T-cell (primary cell): ENCODE data around the gene CEP295NL. TPM values are rescaled to one million over a fixed set of nuclear protein-coding genes. Genes with fewer than 3 reads are reported as not detected.
A peak's percentile ranks its signal among the peaks of the same experiment; 100 is the strongest.

Experiments
- ATAC-seq, 4 experiments: fragments of 200-7000 bp in 3 of 4; fragments of 150-1000 bp in 1 of 4; cut with Tn5 transposase; replicated peaks in 1 of 4; 1 replicate in 3 of 4; 2 replicates in 1 of 4; pipeline ENCODE4 v1.10.0; 2021; ENCODE audit warnings: moderate library complexity in 3 of 4, mild to moderate bottlenecking in 2 of 4, moderate number of reproducible peaks in 1 of 4
- CTCF ChIA-PET, 2 donors: fragments of 300-600 bp; sonication (Branson Sonifier 250); formaldehyde crosslinking; loops; one replicate each; lab custom pipeline; 2022; ENCODE audit warnings: antibody characterized with exemption in 2 of 2; lab: Charles Lee
- POLR2A ChIA-PET, 2 donors: fragments of 300-600 bp; sonication (Branson Sonifier 250); formaldehyde crosslinking; loops; one replicate each; lab custom pipeline; 2022; ENCODE audit warnings: antibody characterized with exemption in 2 of 2; lab: Charles Lee
- DNase-seq, 35 experiments: peaks; one replicate each; pipeline versions ENCODE4 v3.0.0 to v3.0.0-alpha.2; 2013 to 2023
- H3K27ac ChIP-seq: one replicate; pipeline ENCODE4 v1.5.1; 2013; ENCODE audit warnings: low read length
- H3K27me3 ChIP-seq, 2 experiments: replicated peaks in 1 of 2; 1 replicate in 1 of 2; 2 replicates in 1 of 2; pipeline versions ENCODE4 v1.6.1 to v1.7.0; 2013; ENCODE audit warnings: low read length in 1 of 2, mixed read lengths in 1 of 2; ENCODE audit not compliant: control insufficient read depth in 2 of 2, insufficient read depth in 2 of 2; ENCODE audit errors: extremely low read depth in 1 of 2
- H3K36me3 ChIP-seq, 2 donors: 1 replicate in 1 of 2; 2 replicates in 1 of 2; pipeline versions ENCODE4 v1.6.1 to v1.7.0; 2013; ENCODE audit warnings: low read length in 1 of 2; ENCODE audit not compliant: control insufficient read depth in 2 of 2, insufficient read depth in 1 of 2; ENCODE audit errors: extremely low read depth in 1 of 2
- H3K4me1 ChIP-seq, 2 experiments: 1 replicate in 1 of 2; 2 replicates in 1 of 2; pipeline versions ENCODE4 v1.6.1 to v1.7.0; 2013; ENCODE audit warnings: low read length in 2 of 2, mixed read lengths in 1 of 2; ENCODE audit not compliant: insufficient read depth in 2 of 2, control insufficient read depth in 1 of 2; ENCODE audit errors: extremely low read depth in 1 of 2
- H3K4me3 ChIP-seq, 2 donors: 1 replicate in 1 of 2; 2 replicates in 1 of 2; pipeline versions ENCODE4 v1.5.1 to v1.7.0; 2013; ENCODE audit warnings: mild to moderate bottlenecking in 2 of 2, low read length in 1 of 2, moderate library complexity in 1 of 2; ENCODE audit not compliant: control insufficient read depth in 1 of 2; ENCODE audit errors: extremely low read depth in 1 of 2
- H3K9me3 ChIP-seq: 2 replicates; pipeline ENCODE4 v1.7.0; 2013
- H3K27ac Mint-ChIP-seq, 2 donors: one replicate each; pipeline ENCODE4 v1.8.0; 2020 to 2021; ENCODE audit warnings: mild to moderate bottlenecking in 2 of 2, mixed read lengths in 2 of 2
- H3K27me3 Mint-ChIP-seq, 2 donors: one replicate each; pipeline ENCODE4 v1.8.0; 2021 to 2022; ENCODE audit warnings: mixed read lengths in 2 of 2
- H3K36me3 Mint-ChIP-seq: one replicate; pipeline ENCODE4 v1.8.0; 2021; ENCODE audit warnings: mixed read lengths
- H3K4me1 Mint-ChIP-seq, 3 donors: one replicate each; pipeline ENCODE4 v1.8.0; 2020 to 2022; ENCODE audit warnings: mixed read lengths in 3 of 3, mild to moderate bottlenecking in 1 of 3
- H3K4me3 Mint-ChIP-seq, 3 donors: one replicate each; pipeline ENCODE4 v1.8.0; 2020 to 2022; ENCODE audit warnings: mild to moderate bottlenecking in 3 of 3, mixed read lengths in 3 of 3, moderate library complexity in 3 of 3
- H3K9me3 Mint-ChIP-seq, 3 donors: one replicate each; pipeline ENCODE4 v1.8.0; 2020 to 2022; ENCODE audit warnings: mixed read lengths in 3 of 3
- WGBS: methylation state at CpG from one replicate; pipeline ENCODE4 v1.1.5; 2013; ENCODE audit warnings: missing lambda C conversion rate; ENCODE audit not compliant: insufficient coverage; 5-methylcytosine and 5-hydroxymethylcytosine counted together
- total RNA-seq, 35 experiments: library from RNA in 6 of 35; stranded (reverse) in 6 of 35; fragments of 120-200 nt in 1 of 35; gene quantifications; one replicate each; pipeline versions ENCODE4 v1.2.1 to v1.2.4 and lab custom pipeline; 2013 to 2026

The CEP295NL gene
- total RNA-seq, 5 donors from 2014 or later (not counting 1 experiment from before 2014, with no cell fraction given): 0.28 to 3.1 (median 0.41) TPM

DNA sequence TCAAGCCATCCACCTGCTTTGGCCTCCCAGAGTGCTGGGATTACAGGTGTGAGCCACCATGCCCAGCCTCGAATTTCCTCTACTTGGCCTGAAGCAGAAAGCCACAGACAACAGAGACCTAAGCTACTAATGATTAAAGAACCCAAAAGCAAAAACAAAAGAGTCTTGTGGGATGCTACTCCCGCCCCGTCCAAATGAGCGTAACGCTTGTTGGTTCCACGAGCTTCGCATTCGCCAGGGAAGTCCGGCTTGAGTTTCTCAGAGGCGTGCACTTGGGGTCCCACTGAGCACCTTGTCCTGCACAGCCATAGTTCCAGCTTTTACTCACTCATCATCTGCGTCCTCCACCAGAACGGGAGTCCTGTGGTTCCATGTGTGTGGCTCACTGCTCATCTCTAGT is 16.0 kb downstream of the CEP295NL start:
- Histone ChIP-seq H3K4me1 (peaks cover 3 to 56% of the 10 kb centered on the region in 2 experiments), H3K27ac (no peak overlapping the region), H3K36me3 (no peaks in the 10 kb centered on the region), H3K4me3 (no peak overlapping the region), H3K27me3 (peaks cover 0 to 43% of the 10 kb centered on the region in 2 experiments), H3K9me3 (no peaks in the 10 kb centered on the region)
- no peak for DNase-seq
- Mint-ChIP-seq H3K27me3 (peaks cover 0 to 4% of the 10 kb centered on the region in 2 donors), H3K27ac (no peak overlapping the region), H3K9me3 (no peaks in the 10 kb centered on the region), H3K4me1 (peaks cover 35 to 42% (median 39%) of the 10 kb centered on the region in 3 donors), H3K36me3 (no peaks in the 10 kb centered on the region), H3K4me3 (no peak overlapping the region)
- POLR2A ChIA-PET: no interaction called here
- WGBS: 92% methylated on average over 9 of the region's 12 CpGs
- CTCF ChIA-PET: no interaction called here
- no peak for ATAC-seq

DNA sequence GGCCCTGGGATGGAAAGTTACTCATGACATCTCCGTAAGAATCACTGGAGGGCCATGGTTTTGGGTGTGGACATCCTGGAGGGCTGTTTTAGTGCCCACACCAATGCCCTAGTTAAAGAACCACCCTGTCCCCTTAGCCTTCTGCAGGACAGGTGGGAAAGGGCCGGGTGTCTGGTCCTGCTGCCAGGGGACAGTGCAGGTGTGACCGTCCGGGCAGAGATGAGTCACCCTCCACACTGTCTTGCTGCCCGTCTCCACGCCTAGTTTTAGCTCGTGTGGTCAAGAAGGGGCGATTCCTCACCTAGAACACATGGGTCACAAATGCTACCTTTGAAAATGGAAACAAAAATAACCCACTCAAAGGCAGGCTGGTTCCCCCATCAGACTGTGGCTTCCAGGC is 17.0 kb downstream of the CEP295NL start:
- no peak overlapping the region for H3K4me3 Mint-ChIP-seq
- CTCF ChIA-PET: no interaction called here

DNA sequence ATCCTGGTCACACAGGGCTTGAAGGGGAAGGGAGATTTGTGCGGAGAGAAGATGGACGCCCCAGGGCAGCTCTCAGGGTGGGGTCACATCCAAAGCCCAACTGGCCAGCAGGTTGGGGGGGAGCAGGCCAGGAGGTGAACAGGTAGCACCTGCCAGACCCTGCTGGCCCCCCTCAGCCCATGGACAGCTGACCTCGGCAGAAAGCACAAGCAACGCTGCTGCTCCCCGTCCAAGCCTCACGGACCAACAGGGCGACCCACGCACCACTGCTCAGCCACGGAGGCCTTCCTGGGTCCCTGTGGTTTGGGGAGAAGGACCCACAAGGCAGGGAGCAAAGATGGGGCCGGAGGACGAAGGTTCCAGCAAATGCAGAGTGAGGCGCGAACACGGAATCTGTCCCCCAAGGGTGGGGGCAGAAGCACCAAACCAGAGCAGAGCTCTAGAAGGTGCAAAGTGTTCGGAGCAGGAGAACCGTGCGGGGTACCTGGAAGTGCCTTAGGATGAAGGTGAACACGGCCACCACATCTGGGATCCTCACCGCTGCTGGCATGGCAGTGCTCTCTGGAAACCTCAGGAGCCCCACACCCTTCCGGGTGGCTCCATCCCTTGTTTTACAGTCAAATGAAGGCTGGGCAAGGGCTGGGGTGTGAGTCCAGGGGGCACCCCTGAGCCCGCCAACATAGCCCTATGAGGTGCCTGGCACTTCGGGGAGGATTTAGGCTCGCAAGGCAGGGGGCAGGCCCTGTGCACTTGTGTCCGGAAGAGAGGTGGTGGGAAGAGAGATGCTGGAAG is 17.9 kb downstream of the CEP295NL start:
- DNase-seq (no peak), ATAC-seq (no peak)
- Mint-ChIP-seq H3K4me3 (no peak overlapping the region), H3K27ac (no peak overlapping the region), H3K4me1 (peaks cover 19 to 26% (median 23%) of the 10 kb centered on the region in 3 donors), H3K27me3 (peaks cover 0 to 4% of the 10 kb centered on the region in 2 donors), H3K36me3 (no peaks in the 10 kb centered on the region), H3K9me3 (no peaks in the 10 kb centered on the region)
- no peaks in the 10 kb centered on the region for H3K36me3 ChIP-seq
- H3K27ac ChIP-seq: no peak overlapping the region
- peaks cover 0 to 44% of the 10 kb centered on the region in 2 experiments for H3K27me3 ChIP-seq
- POLR2A ChIA-PET: interaction anchor here in 1 of 2 donors (0.6 kb wide), 1 partner anchor 12 kb away, joined by 3 read pairs; no protein-coding TSS in a partner anchor
- CTCF ChIA-PET: no interaction called here
- 89% methylated on average over 23 of the region's 24 CpGs for WGBS
- H3K9me3 ChIP-seq: no peaks in the 10 kb centered on the region
- H3K4me1 ChIP-seq: peaks cover 2 to 40% of the 10 kb centered on the region in 2 experiments
- H3K4me3 ChIP-seq: no peak overlapping the region

More for the DNA sequence above, 17.0 kb downstream of the CEP295NL start:
- Mint-ChIP-seq H3K4me1 (peaks cover 25 to 32% (median 30%) of the 10 kb centered on the region in 3 donors), H3K27ac (no peak overlapping the region), H3K36me3 (no peaks in the 10 kb centered on the region), H3K27me3 (peaks cover 0 to 4% of the 10 kb centered on the region in 2 donors), H3K9me3 (no peaks in the 10 kb centered on the region)
- peaks cover 3 to 46% of the 10 kb centered on the region in 2 experiments for H3K4me1 ChIP-seq
- no peak overlapping the region for H3K27ac ChIP-seq
- no peaks in the 10 kb centered on the region for H3K36me3 ChIP-seq
- H3K4me3 ChIP-seq: no peak overlapping the region
- WGBS: 82% methylated on average over 7 of the region's 8 CpGs
- DNase-seq: no peak
- no peaks in the 10 kb centered on the region for H3K9me3 ChIP-seq
- peaks cover 0 to 42% of the 10 kb centered on the region in 2 experiments for H3K27me3 ChIP-seq
- POLR2A ChIA-PET: no interaction called here
- ATAC-seq: no peak

DNA sequence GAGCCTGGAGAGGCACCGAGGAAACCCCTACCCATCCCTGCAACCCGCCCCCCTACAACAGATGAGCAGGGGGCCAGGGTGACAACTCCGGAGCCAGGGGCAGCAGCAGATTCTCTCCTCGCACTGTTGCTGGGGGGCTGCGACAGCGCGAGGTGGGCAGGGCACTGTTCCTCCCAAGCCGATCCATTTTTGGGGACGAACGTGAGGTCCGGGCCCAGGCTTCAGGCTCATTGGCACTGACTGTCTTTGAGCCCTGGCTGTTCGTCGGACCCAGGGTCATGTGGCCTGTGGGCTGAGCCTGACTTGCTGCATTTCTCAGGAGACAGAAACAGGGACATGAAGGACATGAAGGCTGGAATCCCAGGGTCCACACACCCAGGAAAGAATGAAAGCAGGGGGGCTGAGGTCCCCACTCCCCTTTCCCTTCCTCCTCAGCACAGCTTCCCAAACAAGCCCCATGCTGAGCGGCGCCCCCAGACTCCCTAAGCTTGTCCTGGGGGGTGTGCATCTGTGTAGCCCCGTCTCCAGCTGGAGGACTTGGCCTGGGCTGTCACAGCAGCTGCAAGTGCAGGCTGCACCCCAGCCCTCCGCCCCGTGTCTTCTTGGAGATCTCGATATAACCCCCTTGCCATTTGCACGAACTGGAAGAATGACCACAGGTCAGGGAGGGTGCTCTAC is 18.7 kb downstream of the CEP295NL start:
- peak overlapping the region in 1 of 2 donors; percentile 25 for H3K4me3 ChIP-seq
- H3K36me3 ChIP-seq: no peaks in the 10 kb centered on the region
- DNase-seq: no peak
- peaks cover 0 to 40% of the 10 kb centered on the region in 2 experiments for H3K4me1 ChIP-seq
- peak overlapping the region in 1 of 3 donors; percentile 44 for H3K4me3 Mint-ChIP-seq
- H3K27me3 ChIP-seq: peaks cover 0 to 52% of the 10 kb centered on the region in 2 experiments
- no peaks in the 10 kb centered on the region for H3K9me3 ChIP-seq
- H3K36me3 Mint-ChIP-seq: no peaks in the 10 kb centered on the region
- H3K9me3 Mint-ChIP-seq: no peaks in the 10 kb centered on the region
- POLR2A ChIA-PET: interaction anchor here in 1 of 2 donors (0.6 kb wide), 1 partner anchor 11 kb away, joined by 3 read pairs; no protein-coding TSS in a partner anchor
- peaks cover 0 to 4% of the 10 kb centered on the region in 2 donors for H3K27me3 Mint-ChIP-seq
- CTCF ChIA-PET: no interaction called here
- H3K27ac ChIP-seq: no peak overlapping the region
- H3K4me1 Mint-ChIP-seq: peaks cover 23 to 27% (median 25%) of the 10 kb centered on the region in 3 donors
- no peak overlapping the region for H3K27ac Mint-ChIP-seq
- 88% methylated on average over 19 of the region's 20 CpGs for WGBS
- ATAC-seq: no peak

DNA sequence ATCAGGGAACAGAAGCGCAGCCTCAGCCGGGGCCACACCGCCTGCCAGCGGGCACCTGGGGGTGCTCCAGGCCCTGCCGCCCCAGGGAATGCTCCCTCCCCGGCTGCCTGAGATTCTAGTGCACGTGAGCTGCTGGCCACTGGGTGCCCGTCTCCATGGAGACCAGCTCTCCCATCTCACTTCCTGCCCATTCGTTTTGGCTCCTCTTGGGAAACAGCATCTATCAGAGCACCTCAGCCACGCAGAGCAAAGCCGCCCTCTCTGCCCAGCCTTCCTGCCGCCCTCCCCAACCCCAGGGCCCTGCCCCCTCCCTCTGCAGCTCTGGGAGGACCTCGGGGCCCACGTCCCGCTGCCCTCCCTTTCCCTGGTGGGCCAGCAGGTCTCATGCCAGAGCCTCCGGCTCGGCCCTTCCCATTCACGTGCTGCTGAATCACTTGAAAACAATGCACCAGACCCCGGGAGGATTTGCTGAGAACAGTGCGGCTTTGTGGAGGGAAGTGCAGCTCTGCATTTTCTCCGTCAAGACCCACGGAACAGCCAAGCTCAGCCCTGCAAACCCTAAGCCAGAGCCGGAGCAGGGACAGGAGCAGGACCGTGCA is 19.4 kb downstream of the CEP295NL start:
- Mint-ChIP-seq H3K27me3 (peaks cover 0 to 4% of the 10 kb centered on the region in 2 donors), H3K36me3 (no peaks in the 10 kb centered on the region), H3K27ac (peak overlapping the region in 1 of 2 donors; percentile 48), H3K9me3 (no peaks in the 10 kb centered on the region), H3K4me1 (peaks cover 24 to 25% (median 25%) of the 10 kb centered on the region in 3 donors), H3K4me3 (peak overlapping the region in 1 of 3 donors; percentile 44)
- POLR2A ChIA-PET: no interaction called here
- H3K27ac ChIP-seq: no peak overlapping the region
- H3K9me3 ChIP-seq: no peaks in the 10 kb centered on the region
- peak overlapping the region in 1 of 2 donors; percentile 25 for H3K4me3 ChIP-seq
- no peaks in the 10 kb centered on the region for H3K36me3 ChIP-seq
- WGBS: 52% methylated on average over 22 of the region's 24 CpGs
- H3K27me3 ChIP-seq: peaks cover 0 to 58% of the 10 kb centered on the region in 2 experiments
- DNase-seq (peak in 3 of 35 experiments; percentile 7 to 16 (median 14)), ATAC-seq (peak; percentile 22 to 48 (median 36))
- peaks cover 2 to 41% of the 10 kb centered on the region in 2 experiments for H3K4me1 ChIP-seq
- CTCF ChIA-PET: no interaction called here

DNA sequence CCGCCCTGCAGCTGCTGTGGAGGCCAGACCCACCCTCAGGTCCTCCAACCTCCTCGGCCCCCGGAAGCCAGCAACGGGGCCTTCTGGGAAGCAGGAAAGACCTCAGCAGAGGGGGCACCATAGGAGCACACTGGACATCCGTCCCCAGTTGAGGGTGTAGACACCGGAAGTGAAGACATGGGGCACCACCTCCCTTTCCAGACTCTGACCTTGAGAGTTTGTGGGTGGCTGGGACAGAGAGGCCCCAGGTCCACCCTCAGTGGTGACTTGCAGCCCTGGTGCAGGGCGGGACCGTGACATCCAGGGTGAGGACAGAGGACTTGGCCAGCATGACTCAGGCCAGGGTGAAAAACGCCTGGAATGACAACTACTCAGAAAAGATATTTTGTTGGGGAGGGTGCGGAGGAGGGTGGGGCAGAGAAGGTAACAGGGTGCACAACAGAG is 19.9 kb downstream of the CEP295NL start:
- ChIA-PET POLR2A (no interaction called here), CTCF (no interaction called here)
- Histone ChIP-seq H3K4me1 (peaks cover 2 to 39% of the 10 kb centered on the region in 2 experiments), H3K27me3 (peaks cover 0 to 64% of the 10 kb centered on the region in 2 experiments), H3K27ac (no peak overlapping the region), H3K36me3 (no peaks in the 10 kb centered on the region), H3K9me3 (no peaks in the 10 kb centered on the region), H3K4me3 (no peak overlapping the region)
- DNase-seq (peak in 4 of 35 experiments; percentile 11 to 47 (median 17)), ATAC-seq (peak in 2 of 4 experiments; percentile 6 to 20)
- peaks cover 24 to 26% (median 24%) of the 10 kb centered on the region in 3 donors for H3K4me1 Mint-ChIP-seq
- H3K27me3 Mint-ChIP-seq: peaks cover 0 to 5% of the 10 kb centered on the region in 2 donors
- peak overlapping the region in 2 of 3 donors; percentile 25 to 44 for H3K4me3 Mint-ChIP-seq
- 69% methylated on average over 6 of the region's 10 CpGs for WGBS
- peak overlapping the region in 1 of 2 donors; percentile 61 for H3K27ac Mint-ChIP-seq
- no peaks in the 10 kb centered on the region for H3K36me3 Mint-ChIP-seq
- no peaks in the 10 kb centered on the region for H3K9me3 Mint-ChIP-seq
